WTC11 (cell line): ENCODE results near the gene AAGAB. TPM values are rescaled to one million over a fixed set of nuclear protein-coding genes. Genes with fewer than 3 reads are reported as not detected.

Experiments
- ATAC-seq: fragments of 200-7000 bp; cut with Tn5 transposase; 2 replicates; pipeline ENCODE4 v1.10.0; 2021; ENCODE audit warnings: mild to moderate bottlenecking, moderate library complexity
- CTCF ChIA-PET: fragments of 300-600 bp; sonication (Branson Sonifier 250); formaldehyde crosslinking; loops from one replicate; lab custom pipeline; 2021; ENCODE audit warnings: antibody characterized with exemption; lab: Charles Lee
- POLR2A ChIA-PET: fragments of 350-600 bp; sonication (Branson Sonifier 250); formaldehyde crosslinking; loops from one replicate; lab custom pipeline; 2021; ENCODE audit warnings: antibody characterized with exemption; lab: Charles Lee
- DNase-seq: peaks from one replicate; pipeline ENCODE4 v3.0.0; 2021; ENCODE audit warnings: low spot score
- H3K27ac Mint-ChIP-seq: 2 replicates; pipeline ENCODE4 v1.8.0; 2021; ENCODE audit warnings: mixed read lengths
- H3K27me3 Mint-ChIP-seq: 2 replicates; pipeline ENCODE4 v1.8.0; 2021; ENCODE audit warnings: low read depth, mild to moderate bottlenecking, moderate library complexity, mixed read lengths
- H3K36me3 Mint-ChIP-seq: 2 replicates; pipeline ENCODE4 v1.8.0; 2021; ENCODE audit warnings: mixed read lengths
- H3K4me1 Mint-ChIP-seq: 2 replicates; pipeline ENCODE4 v1.8.0; 2022; ENCODE audit warnings: mixed read lengths
- H3K4me3 Mint-ChIP-seq: 2 replicates; pipeline ENCODE4 v1.8.0; 2021; ENCODE audit warnings: mild to moderate bottlenecking, moderate library complexity, mixed read lengths
- H3K9me3 Mint-ChIP-seq: 2 replicates; pipeline ENCODE4 v1.8.0; 2021; ENCODE audit warnings: mixed read lengths
- AFF4 ChIP-seq: sonication (generic); formaldehyde crosslinking; IDR thresholded peaks from 2 replicates; pipeline ENCODE4 v1.8.1; 2023; ENCODE audit warnings: mild to moderate bottlenecking, missing genetic modification reagents, borderline replicate concordance
- ATF3 ChIP-seq: sonication (generic); formaldehyde crosslinking; conservative IDR thresholded peaks from 2 replicates; pipeline ENCODE4 v1.8.1; 2022; ENCODE audit warnings: mild to moderate bottlenecking, missing genetic modification reagents
- CREB1 ChIP-seq: sonication (generic); formaldehyde crosslinking; IDR thresholded peaks from 2 replicates; pipeline ENCODE4 v1.8.0; 2023; ENCODE audit warnings: mild to moderate bottlenecking, missing genetic modification reagents
- CREM ChIP-seq: sonication (generic); formaldehyde crosslinking; IDR thresholded peaks from 2 replicates; pipeline ENCODE4 v1.8.1; 2022; ENCODE audit warnings: mild to moderate bottlenecking, missing genetic modification reagents, moderate library complexity
- ELF4 ChIP-seq: sonication (generic); formaldehyde crosslinking; IDR thresholded peaks from 2 replicates; pipeline ENCODE4 v1.8.1; 2022; ENCODE audit warnings: low read depth, mild to moderate bottlenecking, moderate library complexity, missing genetic modification reagents
- ESRRA ChIP-seq: sonication (generic); formaldehyde crosslinking; IDR thresholded peaks from 2 replicates; pipeline ENCODE4 v1.8.1; 2022; ENCODE audit warnings: mild to moderate bottlenecking, missing genetic modification reagents, borderline replicate concordance
- IRF2 ChIP-seq: sonication (generic); formaldehyde crosslinking; IDR thresholded peaks from 2 replicates; pipeline ENCODE4 v1.8.0; 2022; ENCODE audit warnings: low read depth, missing genetic modification reagents, borderline replicate concordance
- JAZF1 ChIP-seq: fragments of 250-450 bp; sonication (Bioruptor Pico); IDR thresholded peaks from 2 replicates; pipeline ENCODE4 v1.9.0; 2021; ENCODE audit warnings: moderate library complexity, mild to moderate bottlenecking, inconsistent platforms
- RORB ChIP-seq: fragments of 250-450 bp; sonication (Bioruptor Pico); IDR thresholded peaks from 2 replicates; pipeline ENCODE4 v1.9.0; 2021; ENCODE audit warnings: mild to moderate bottlenecking
- SMAD4 ChIP-seq: sonication (generic); formaldehyde crosslinking; IDR thresholded peaks from 2 replicates; pipeline ENCODE4 v1.8.0; 2022; ENCODE audit warnings: mild to moderate bottlenecking, missing genetic modification reagents
- SOX15 ChIP-seq: fragments of 250-450 bp; sonication (Bioruptor Pico); IDR thresholded peaks from 2 replicates; pipeline ENCODE4 v1.9.0; 2021; ENCODE audit warnings: mild to moderate bottlenecking
- STAT6 ChIP-seq: sonication (generic); formaldehyde crosslinking; conservative IDR thresholded peaks from 2 replicates; pipeline ENCODE4 v1.8.1; 2023; ENCODE audit warnings: mild to moderate bottlenecking, low read depth, missing genetic modification reagents, moderate library complexity
- ZBTB21 ChIP-seq: sonication (generic); formaldehyde crosslinking; IDR thresholded peaks from 2 replicates; pipeline ENCODE4 v1.8.1; 2023; ENCODE audit warnings: mild to moderate bottlenecking, missing genetic modification reagents, borderline replicate concordance
- ZBTB43 ChIP-seq: sonication (generic); formaldehyde crosslinking; IDR thresholded peaks from 2 replicates; pipeline ENCODE4 v1.8.1; 2023; ENCODE audit warnings: mild to moderate bottlenecking, missing genetic modification reagents
- ZNF138 ChIP-seq: sonication (generic); formaldehyde crosslinking; conservative IDR thresholded peaks from 2 replicates; pipeline ENCODE4 v1.8.1; 2022; ENCODE audit warnings: mild to moderate bottlenecking, moderate library complexity, missing genetic modification reagents
- ZNF219 ChIP-seq: sonication (generic); formaldehyde crosslinking; IDR thresholded peaks from 2 replicates; pipeline ENCODE4 v1.8.0; 2023; ENCODE audit warnings: missing genetic modification reagents, mild to moderate bottlenecking, borderline replicate concordance
- ZNF232 ChIP-seq: sonication (generic); formaldehyde crosslinking; IDR thresholded peaks from 2 replicates; pipeline ENCODE4 v1.8.0; 2022; ENCODE audit warnings: mild to moderate bottlenecking, missing genetic modification reagents
- ZNF396 ChIP-seq: fragments of 250-450 bp; sonication (Bioruptor Pico); IDR thresholded peaks from 2 replicates; pipeline ENCODE4 v1.8.0; 2021; ENCODE audit warnings: mild to moderate bottlenecking, moderate library complexity, borderline replicate concordance
- ZNF425 ChIP-seq: fragments of 250-450 bp; sonication (Bioruptor Pico); conservative IDR thresholded peaks from 2 replicates; pipeline ENCODE4 v1.9.0; 2021; ENCODE audit warnings: mild to moderate bottlenecking
- ZSCAN18 ChIP-seq: fragments of 250-450 bp; sonication (Bioruptor Pico); IDR thresholded peaks from 2 replicates; pipeline ENCODE4 v2.1.2; 2022; ENCODE audit warnings: mild to moderate bottlenecking, moderate library complexity
- total RNA-seq: library from RNA; stranded (reverse); gene quantifications from 3 replicates; pipeline ENCODE4 v1.2.3, GENCODE V29; 2021

The AAGAB gene
- total RNA-seq, 1 experiment from 2014 or later, result 41.7 TPM

GRCh38 chr15:67190813-67191212 is 63.6 kb downstream of the AAGAB start (continued):
- TF ChIP-seq ZBTB43, result no peak
- TF ChIP-seq ZSCAN18 (CRISPR knock-in tag), result no peak
- TF ChIP-seq ZNF219 (CRISPR knock-in tag), result no peak
- no peak for TF ChIP-seq IRF2 (CRISPR knock-in tag)
- no peak for TF ChIP-seq RORB
- no peak for TF ChIP-seq SOX15 (CRISPR knock-in tag)
- no peak for TF ChIP-seq ZNF425 (CRISPR knock-in tag)

GRCh38 chr15:67190326-67190725 is 64.1 kb downstream of the AAGAB start:
- Mint-ChIP-seq H3K9me3 (no peaks in the 10 kb centered on the region), H3K4me3 (no peak overlapping the region), H3K27ac (no peak overlapping the region), H3K36me3 (peaks cover 34% of the 10 kb centered on the region), H3K4me1 (peaks cover 3% of the 10 kb centered on the region), H3K27me3 (no peaks in the 10 kb centered on the region)
- ChIA-PET CTCF (no interaction called here), POLR2A (no interaction called here)
- TF ChIP-seq ESRRA (CRISPR knock-in tag) (no peak), ZNF232 (CRISPR knock-in tag) (no peak), ATF3 (CRISPR knock-in tag) (no peak), SMAD4 (CRISPR knock-in tag) (no peak), AFF4 (no peak), ZBTB21 (CRISPR knock-in tag) (no peak)
- ATAC-seq (no peak), DNase-seq (no peak)

- DNase-seq, result no peak
- Mint-ChIP-seq H3K9me3 (no peaks in the 10 kb centered on the region), H3K4me3 (no peak overlapping the region), H3K27ac (no peak overlapping the region), H3K27me3 (no peaks in the 10 kb centered on the region), H3K36me3 (peaks cover 41% of the 10 kb centered on the region), H3K4me1 (peaks cover 3% of the 10 kb centered on the region)
- no peak for ATAC-seq
- CTCF ChIA-PET, result no interaction called here
- POLR2A ChIA-PET, result no interaction called here
- TF ChIP-seq ZNF396 (no peak), JAZF1 (CRISPR knock-in tag) (no peak), CREB1 (CRISPR knock-in tag) (no peak), CREM (no peak), ATF3 (CRISPR knock-in tag) (no peak), STAT6 (CRISPR knock-in tag) (no peak), ZNF138 (no peak), ELF4 (no peak)
Observed at GRCh38 chr15:67189326-67190051, 65.0 kb downstream of the AAGAB start.
